Measurements from ENCODE around the gene TRDN. TPM values are rescaled to one million over a fixed set of nuclear protein-coding genes. Genes with fewer than 3 reads are reported as not detected.

TRDN gene
- total RNA-seq, 1 donor from 2014 or later = 370 TPM

GRCh38 chr6:123448306-123448884, 188.4 kb downstream of the TRDN start:
- ATAC-seq (ENCODE audit: poor library complexity) = peak; percentile 49
- intact Hi-C loops (cut with DNase I) = no loop called here
- DNase-seq = no peak

- DNase-seq = no peak
- intact Hi-C loops (cut with DNase I) = no loop called here
- peak; percentile 30 for ATAC-seq (ENCODE audit: poor library complexity)
Observed at GRCh38 chr6:123447315-123447937, 189.3 kb downstream of the TRDN start.

GRCh38 chr6:123439371-123439770, 197.4 kb downstream of the TRDN start:
- intact Hi-C loops (cut with DNase I) = no loop called here
- DNase-seq (no peak), ATAC-seq (ENCODE audit: poor library complexity) (peak; percentile 77)

- no peak for DNase-seq
- ATAC-seq (ENCODE audit: poor library complexity) = peak; percentile 75
- intact Hi-C loops (cut with DNase I) = no loop called here
Observed at GRCh38 chr6:123434186-123434585, 202.6 kb downstream of the TRDN start.

- ATAC-seq (ENCODE audit: poor library complexity) (no peak), DNase-seq (no peak)
- intact Hi-C loops (cut with DNase I) = no loop called here
Observed at GRCh38 chr6:123430970-123431369, 205.8 kb downstream of the TRDN start.

- intact Hi-C loops (cut with DNase I) = no loop called here
- DNase-seq (no peak), ATAC-seq (ENCODE audit: poor library complexity) (no peak)
Observed at GRCh38 chr6:123427008-123427407, 209.7 kb downstream of the TRDN start.

GRCh38 chr6:123423130-123423529, 213.6 kb downstream of the TRDN start:
- DNase-seq (no peak), ATAC-seq (ENCODE audit: poor library complexity) (no peak)
- intact Hi-C loops (cut with DNase I) = no loop called here

GRCh38 chr6:123420512-123420911, 216.2 kb downstream of the TRDN start:
- intact Hi-C loops (cut with DNase I) = no loop called here
- DNase-seq = no peak
- ATAC-seq (ENCODE audit: poor library complexity) = no peak

- intact Hi-C loops (cut with DNase I) = loop anchor here (5.0 kb wide), 1 partner anchor 299 kb away; no protein-coding TSS in a partner anchor
- ATAC-seq (ENCODE audit: poor library complexity) (peak; percentile 16), DNase-seq (no peak)
Observed at GRCh38 chr6:123418071-123418470, 218.7 kb downstream of the TRDN start.

- ATAC-seq (ENCODE audit: poor library complexity) (peak; percentile 40), DNase-seq (no peak)
- intact Hi-C loops (cut with DNase I) = loop anchor here (5.0 kb wide), 1 partner anchor 300 kb away; no protein-coding TSS in a partner anchor
Observed at GRCh38 chr6:123417535-123417934, 219.2 kb downstream of the TRDN start.

GRCh38 chr6:123415844-123416468, 220.8 kb downstream of the TRDN start:
- ATAC-seq (ENCODE audit: poor library complexity) (peak; percentile 81), DNase-seq (no peak)
- intact Hi-C loops (cut with DNase I) = loop anchor here (5.0 kb wide), 1 partner anchor 301 kb away; no protein-coding TSS in a partner anchor

GRCh38 chr6:123404975-123405374, 231.8 kb downstream of the TRDN start:
- DNase-seq = no peak
- intact Hi-C loops (cut with DNase I) = no loop called here
- no peak for ATAC-seq (ENCODE audit: poor library complexity)

- intact Hi-C loops (cut with DNase I) = no loop called here
- DNase-seq = no peak
- ATAC-seq (ENCODE audit: poor library complexity) = no peak
Observed at GRCh38 chr6:123402052-123402451, 234.7 kb downstream of the TRDN start.

- intact Hi-C loops (cut with DNase I) = no loop called here
- DNase-seq (no peak), ATAC-seq (ENCODE audit: poor library complexity) (no peak)
Observed at GRCh38 chr6:123398072-123398471, 238.7 kb downstream of the TRDN start.

- intact Hi-C loops (cut with DNase I) = no loop called here
- no peak for ATAC-seq (ENCODE audit: poor library complexity)
- DNase-seq = no peak
Observed at GRCh38 chr6:123393331-123393730, 243.4 kb downstream of the TRDN start.

- DNase-seq = no peak
- intact Hi-C loops (cut with DNase I) = no loop called here
- ATAC-seq (ENCODE audit: poor library complexity) = no peak
Observed at GRCh38 chr6:123383718-123384117, 253.0 kb downstream of the TRDN start.

GRCh38 chr6:123380257-123380656, 256.5 kb downstream of the TRDN start:
- DNase-seq (no peak), ATAC-seq (ENCODE audit: poor library complexity) (peak; percentile 62)
- intact Hi-C loops (cut with DNase I) = no loop called here

- no peak for DNase-seq
- intact Hi-C loops (cut with DNase I) = no loop called here
- no peak for ATAC-seq (ENCODE audit: poor library complexity)
Observed at GRCh38 chr6:123372737-123373136, 264.0 kb downstream of the TRDN start.

GRCh38 chr6:123363912-123364311, 272.8 kb downstream of the TRDN start:
- ATAC-seq (ENCODE audit: poor library complexity) = no peak
- no peak for DNase-seq
- intact Hi-C loops (cut with DNase I) = no loop called here

- no peak for ATAC-seq (ENCODE audit: poor library complexity)
- DNase-seq = no peak
- intact Hi-C loops (cut with DNase I) = no loop called here
Observed at GRCh38 chr6:123360359-123360758, 276.4 kb downstream of the TRDN start.

Data from Right ventricle myocardium superior (tissue), 1 donor.